Measurements from ENCODE around the gene DOCK2. TPM values are rescaled to one million over a fixed set of nuclear protein-coding genes. Genes with fewer than 3 reads are reported as not detected.

The DOCK2 gene
- total RNA-seq, 4 donors from 2014 or later = 3.1 to 3.9 (median 3.3) TPM

GRCh38 chr5:170112876-170113521 lies 475.9 kb downstream of the DOCK2 start:
- intact Hi-C loops (cut with DNase I; ENCODE audit: low total_unique reads) = no loop called here
- TF ChIP-seq, protein P1, sequence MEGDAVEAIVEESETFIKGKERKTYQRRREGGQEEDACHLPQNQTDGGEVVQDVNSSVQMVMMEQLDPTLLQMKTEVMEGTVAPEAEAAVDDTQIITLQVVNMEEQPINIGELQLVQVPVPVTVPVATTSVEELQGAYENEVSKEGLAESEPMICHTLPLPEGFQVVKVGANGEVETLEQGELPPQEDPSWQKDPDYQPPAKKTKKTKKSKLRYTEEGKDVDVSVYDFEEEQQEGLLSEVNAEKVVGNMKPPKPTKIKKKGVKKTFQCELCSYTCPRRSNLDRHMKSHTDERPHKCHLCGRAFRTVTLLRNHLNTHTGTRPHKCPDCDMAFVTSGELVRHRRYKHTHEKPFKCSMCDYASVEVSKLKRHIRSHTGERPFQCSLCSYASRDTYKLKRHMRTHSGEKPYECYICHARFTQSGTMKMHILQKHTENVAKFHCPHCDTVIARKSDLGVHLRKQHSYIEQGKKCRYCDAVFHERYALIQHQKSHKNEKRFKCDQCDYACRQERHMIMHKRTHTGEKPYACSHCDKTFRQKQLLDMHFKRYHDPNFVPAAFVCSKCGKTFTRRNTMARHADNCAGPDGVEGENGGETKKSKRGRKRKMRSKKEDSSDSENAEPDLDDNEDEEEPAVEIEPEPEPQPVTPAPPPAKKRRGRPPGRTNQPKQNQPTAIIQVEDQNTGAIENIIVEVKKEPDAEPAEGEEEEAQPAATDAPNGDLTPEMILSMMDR (IDR thresholded peaks at IDR 0.05) = no peak
- TF ChIP-seq POLR2A (IDR thresholded peaks at IDR 0.05) = no peak
- DNase-seq (ENCODE audit: low spot score in 2 of 2) = peak in 1 of 2 donors; percentile 43
- 73 to 81% methylated on average over 6 of the region's 6 CpGs for WGBS, 2 donors
- H3K4me3 ChIP-seq (ENCODE audit: low read depth, poor library complexity, severe bottlenecking) = no peak overlapping the region

DNA sequence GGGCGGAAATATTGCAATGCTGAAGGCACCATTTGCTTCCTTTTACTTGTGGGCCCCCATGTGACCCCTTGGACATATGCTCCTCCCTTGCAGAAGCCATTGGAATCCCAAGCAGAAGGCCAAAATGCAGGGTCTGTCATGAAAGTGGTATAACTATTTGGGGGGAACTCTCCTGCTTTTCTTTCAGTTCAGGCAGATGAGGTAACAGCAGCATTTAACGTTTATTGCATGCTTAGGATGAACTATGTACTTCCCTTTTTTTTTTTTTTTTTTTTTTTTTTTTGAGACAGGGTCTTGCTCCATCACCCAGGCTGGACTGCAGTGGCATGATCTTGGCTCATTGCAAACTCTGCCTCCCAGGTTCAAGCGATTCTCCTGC lies 476.4 kb downstream of the DOCK2 start:
- TF ChIP-seq POLR2A (IDR thresholded peaks at IDR 0.05) = no peak
- TF ChIP-seq, protein P1 (IDR thresholded peaks at IDR 0.05) = no peak
- 71 to 87% methylated on average over 3 of the region's 3 CpGs for WGBS, 2 donors
- intact Hi-C loops (cut with DNase I; ENCODE audit: low total_unique reads) = no loop called here
- no peak for DNase-seq (ENCODE audit: low spot score in 2 of 2)
- H3K4me3 ChIP-seq (ENCODE audit: low read depth, poor library complexity, severe bottlenecking) = no peak overlapping the region

GRCh38 chr5:170114271-170114670 lies 477.2 kb downstream of the DOCK2 start:
- no peak overlapping the region for H3K4me3 ChIP-seq (ENCODE audit: low read depth, poor library complexity, severe bottlenecking)
- peak in 1 of 2 donors; percentile 53 for DNase-seq (ENCODE audit: low spot score in 2 of 2)
- intact Hi-C loops (cut with DNase I; ENCODE audit: low total_unique reads) = no loop called here
- 82 to 95% methylated on average over 7 of the region's 7 CpGs for WGBS, 2 donors
- TF ChIP-seq, protein P1 (IDR thresholded peaks at IDR 0.05) = no peak

DNA sequence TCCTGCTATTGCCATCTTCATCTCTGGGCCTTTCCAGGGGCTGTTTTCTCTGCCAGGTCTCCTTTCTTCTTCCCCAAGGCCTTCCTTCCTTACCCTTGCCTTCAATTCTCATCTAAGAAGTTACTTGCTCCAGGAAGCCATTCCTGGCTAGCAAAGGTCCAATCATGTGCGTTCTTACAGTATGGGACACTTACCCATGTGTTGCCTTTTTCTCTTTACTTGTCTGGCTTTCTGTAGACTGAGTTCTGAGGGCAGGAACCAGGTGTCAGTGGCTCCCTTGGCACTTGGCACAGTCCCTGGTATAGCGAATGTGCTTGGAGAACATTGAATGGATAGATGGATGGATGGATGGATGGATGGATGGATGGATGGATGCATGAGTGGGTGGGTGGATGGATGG lies 478.9 kb downstream of the DOCK2 start:
- no peak overlapping the region for H3K4me3 ChIP-seq (ENCODE audit: low read depth, poor library complexity, severe bottlenecking)
- TF ChIP-seq POLR2A (IDR thresholded peaks at IDR 0.05) = no peak
- TF ChIP-seq, protein P1 (IDR thresholded peaks at IDR 0.05) = no peak
- WGBS, 2 donors = 94 to 98% methylated on average over 2 of the region's 2 CpGs
- peak in 1 of 2 donors; percentile 21 for DNase-seq (ENCODE audit: low spot score in 2 of 2)
- intact Hi-C loops (cut with DNase I; ENCODE audit: low total_unique reads) = no loop called here

- WGBS, 2 donors = 83 to 86% methylated on average over 2 of the region's 2 CpGs
- no peak overlapping the region for H3K4me3 ChIP-seq (ENCODE audit: low read depth, poor library complexity, severe bottlenecking)
- intact Hi-C loops (cut with DNase I; ENCODE audit: low total_unique reads) = no loop called here
- TF ChIP-seq, protein P1 (IDR thresholded peaks at IDR 0.05) = no peak
- TF ChIP-seq POLR2A (IDR thresholded peaks at IDR 0.05) = no peak
- DNase-seq (ENCODE audit: low spot score in 2 of 2) = peak in 1 of 2 donors; percentile 57
These were observed 480.7 kb downstream of the DOCK2 start for GRCh38 chr5:170117736-170118135.

GRCh38 chr5:170120576-170120975 lies 483.5 kb downstream of the DOCK2 start:
- WGBS, 2 donors = 88% methylated on average over 2 of the region's 2 CpGs
- TF ChIP-seq, protein P1 (IDR thresholded peaks at IDR 0.05) = no peak
- no peak for TF ChIP-seq POLR2A (IDR thresholded peaks at IDR 0.05)
- H3K4me3 ChIP-seq (ENCODE audit: low read depth, poor library complexity, severe bottlenecking) = no peak overlapping the region
- DNase-seq (ENCODE audit: low spot score in 2 of 2) = peak in 1 of 2 donors; percentile 9
- intact Hi-C loops (cut with DNase I; ENCODE audit: low total_unique reads) = no loop called here

Measured in lower leg skin (tissue), 4 donors.